Fibroblast of skin of left quadriceps (primary cell): ENCODE measurements around the gene ITGB2.

ENCODE experiments used
- DNase-seq, 2 experiments: peaks; one replicate each; pipeline ENCODE4 v3.0.0-alpha.2; 2013; ENCODE audit warnings: low read depth in 2 of 2

Gene ITGB2

GRCh38 chr21:44910229-44911067 lies 10.3 kb downstream of the ITGB2 start:
- DNase-seq, result no peak

- DNase-seq, result no peak
Observed at GRCh38 chr21:44909719-44910118, 11.0 kb downstream of the ITGB2 start.

- no peak for DNase-seq
Observed at GRCh38 chr21:44908908-44909307, 11.8 kb downstream of the ITGB2 start.

- no peak for DNase-seq
Observed at GRCh38 chr21:44907966-44908895, 12.5 kb downstream of the ITGB2 start.

- no peak for DNase-seq
Observed at GRCh38 chr21:44907225-44907965, 13.3 kb downstream of the ITGB2 start.

GRCh38 chr21:44905728-44906090 lies 15.0 kb downstream of the ITGB2 start:
- no peak for DNase-seq

- no peak for DNase-seq
Observed at GRCh38 chr21:44905016-44905727, 15.5 kb downstream of the ITGB2 start.

- no peak for DNase-seq
Observed at GRCh38 chr21:44904141-44904923, 16.4 kb downstream of the ITGB2 start.

- no peak for DNase-seq
Observed at GRCh38 chr21:44903689-44904088, 17.0 kb downstream of the ITGB2 start.

- DNase-seq, result no peak
Observed at GRCh38 chr21:44903050-44903685, 17.5 kb downstream of the ITGB2 start.

- DNase-seq, result no peak
Observed at GRCh38 chr21:44902268-44903049, 18.2 kb downstream of the ITGB2 start.

GRCh38 chr21:44901391-44902074 lies 19.2 kb downstream of the ITGB2 start:
- no peak for DNase-seq

GRCh38 chr21:44900559-44901251 lies 20.0 kb downstream of the ITGB2 start:
- DNase-seq, result no peak

- DNase-seq, result no peak
Observed at GRCh38 chr21:44899768-44900558, 20.7 kb downstream of the ITGB2 start.

- no peak for DNase-seq
Observed at GRCh38 chr21:44898851-44899767, 21.6 kb downstream of the ITGB2 start.

GRCh38 chr21:44898011-44898488 lies 22.6 kb downstream of the ITGB2 start:
- no peak for DNase-seq
